GM19239 (cell line): ENCODE results near the gene PEPD.

ENCODE experiments used
- DNase-seq: peaks from one replicate; pipeline ENCODE4 v3.0.0; 2011; ENCODE audit warnings: low spot score; ENCODE audit not compliant: insufficient read length
- FAIRE-seq: peaks from 2 replicates; lab custom pipeline; 2011; peaks lifted over from hg19 to GRCh38; lab: Jason Lieb, UNC

PEPD gene

DNA sequence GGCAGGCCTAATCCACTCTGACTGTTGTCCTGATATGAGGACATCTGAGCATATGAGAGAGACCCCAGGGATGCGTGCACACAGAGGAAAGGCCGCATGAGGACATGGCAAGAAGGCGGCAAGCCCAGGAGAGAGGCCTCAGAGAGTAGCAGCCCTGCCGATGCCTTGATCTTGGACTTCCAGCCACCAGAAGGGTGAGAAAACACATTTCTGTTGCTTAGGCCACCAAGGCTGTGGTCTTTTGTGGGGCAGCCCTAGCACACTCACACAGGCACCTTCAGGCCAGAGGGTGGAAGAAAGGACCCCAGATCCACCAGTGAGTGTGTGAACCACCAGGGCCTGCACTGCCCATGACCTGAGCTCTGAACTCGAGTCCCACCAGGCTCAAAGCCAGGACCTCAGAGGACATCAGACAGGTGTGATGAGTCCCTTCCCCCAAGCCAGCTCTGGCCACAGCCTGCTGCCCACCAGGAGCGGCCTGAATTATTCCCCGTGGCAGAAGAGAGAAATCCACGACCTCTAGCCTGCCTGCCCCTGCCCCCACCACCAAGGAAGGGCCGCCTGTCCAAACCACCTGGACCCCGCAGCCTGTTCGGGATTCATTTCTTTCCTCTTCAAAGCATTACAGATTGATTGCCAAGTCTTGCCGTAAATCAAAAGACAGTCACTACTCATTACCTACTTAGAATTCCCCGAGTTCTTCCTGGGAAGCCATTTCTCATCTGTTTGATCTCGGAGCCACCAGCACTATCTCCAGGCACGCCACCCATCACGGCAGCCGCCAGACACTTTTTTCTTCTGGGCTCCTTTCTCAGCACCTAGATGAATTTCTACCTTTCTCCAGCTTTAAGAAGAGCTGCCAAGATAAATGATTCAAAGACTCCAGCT, 75.9 kb downstream of the PEPD start:
- DNase-seq, result no peak
- FAIRE-seq, result no peak

DNA sequence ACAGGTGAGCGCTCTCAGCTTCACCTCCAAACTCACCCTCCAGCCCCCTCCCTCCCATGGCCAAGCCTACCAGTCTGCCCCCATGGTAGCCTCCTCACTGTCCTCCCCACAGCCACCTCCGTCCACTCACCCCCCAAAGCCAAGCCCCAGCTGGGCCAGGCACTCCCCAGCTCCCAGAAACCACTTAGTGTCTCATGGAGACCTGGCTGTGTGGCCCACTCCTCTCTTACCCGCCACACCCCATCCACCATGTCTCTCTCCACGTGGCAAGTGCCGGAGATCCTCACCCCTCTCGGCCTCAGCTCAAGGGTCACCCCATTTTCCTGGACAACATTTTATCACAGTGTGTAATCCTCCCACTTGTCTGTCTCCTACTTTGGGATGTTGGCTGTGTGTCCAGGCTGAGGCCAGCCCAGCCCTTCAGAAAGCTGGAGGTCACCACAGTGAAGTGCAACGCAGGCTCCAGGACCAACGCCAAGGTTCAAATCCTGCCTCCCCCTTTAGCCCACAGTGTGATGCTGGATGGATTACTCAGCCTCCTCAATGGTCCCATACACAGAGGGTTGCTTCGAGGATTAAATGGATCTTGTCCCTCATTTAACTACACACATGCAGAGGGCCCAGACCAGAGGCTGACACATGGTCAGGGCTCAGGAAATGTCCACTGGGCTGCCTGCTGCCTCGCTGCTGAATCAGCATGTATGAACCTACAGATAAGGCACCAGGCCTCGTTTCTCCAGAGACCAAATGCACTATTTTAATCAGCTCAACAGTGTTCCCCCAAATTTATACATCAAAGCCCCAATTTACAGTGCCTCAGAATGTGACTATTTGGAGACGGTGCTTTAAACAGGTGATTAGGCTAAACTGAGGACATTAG, 76.8 kb downstream of the PEPD start:
- no peak for FAIRE-seq

DNA sequence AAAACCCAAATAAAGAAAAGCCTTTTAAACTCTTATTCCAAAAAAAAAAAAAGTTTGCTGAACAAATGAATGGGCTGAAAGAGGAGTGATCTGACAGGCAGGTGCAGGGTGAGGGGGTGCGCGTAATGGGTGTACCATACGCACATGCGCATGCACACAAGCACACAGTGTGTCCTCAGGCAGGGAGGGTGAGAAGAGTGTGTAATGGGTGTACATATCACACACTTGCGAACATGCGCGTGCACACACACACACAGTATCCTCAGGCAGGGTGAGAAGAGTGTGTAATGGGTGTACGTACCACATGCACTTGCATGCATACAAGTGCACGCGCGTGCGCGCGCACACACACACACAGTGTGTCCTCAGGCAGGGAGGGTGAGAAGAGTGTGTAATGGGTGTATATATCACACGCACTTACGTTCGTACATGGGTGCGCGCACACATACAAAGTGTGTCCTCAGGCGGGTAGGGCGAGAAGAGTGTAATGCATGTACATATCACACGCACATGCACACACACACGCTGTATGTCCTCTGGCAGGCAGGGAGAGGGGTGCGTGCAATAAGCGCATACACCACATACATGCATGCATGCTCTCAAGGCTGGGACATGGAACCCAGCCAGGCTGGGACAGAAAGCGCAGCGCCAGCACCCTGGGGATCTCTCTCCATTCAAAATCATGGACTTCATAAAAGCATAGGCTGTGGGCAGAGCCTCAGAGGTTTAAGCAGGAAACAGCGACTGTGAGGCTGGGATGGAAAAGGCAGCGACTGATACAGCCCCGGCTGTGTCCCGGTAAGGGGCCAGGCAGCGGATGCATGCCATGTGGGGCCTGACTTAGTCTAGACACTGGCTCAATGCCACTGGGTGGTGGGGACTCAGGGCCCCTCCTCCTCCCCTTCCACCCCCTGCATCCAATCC, 77.7 kb downstream of the PEPD start:
- FAIRE-seq (no peak), DNase-seq (no peak)

More for the DNA sequence above, 76.8 kb downstream of the PEPD start:
- no peak for DNase-seq

DNA sequence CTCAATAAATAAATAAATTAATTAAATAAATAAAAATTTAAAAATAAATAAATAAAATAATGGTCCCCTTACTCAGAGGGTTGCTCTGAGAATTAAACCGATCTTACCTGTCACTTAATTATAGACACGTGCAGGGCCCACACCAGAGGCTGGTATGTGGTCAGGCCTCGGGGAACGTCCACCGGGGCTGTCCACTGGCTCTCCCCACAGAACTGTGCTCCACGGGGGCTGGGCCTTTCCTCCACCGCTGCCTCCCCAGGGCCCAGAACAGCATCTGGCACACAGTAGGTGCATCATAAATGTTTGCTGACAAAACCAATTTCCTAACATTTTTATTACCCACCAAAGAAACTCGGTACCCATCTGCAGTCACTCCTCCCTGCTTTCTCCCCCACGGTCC, 78.9 kb downstream of the PEPD start:
- no peak for DNase-seq
- FAIRE-seq, result no peak

DNA sequence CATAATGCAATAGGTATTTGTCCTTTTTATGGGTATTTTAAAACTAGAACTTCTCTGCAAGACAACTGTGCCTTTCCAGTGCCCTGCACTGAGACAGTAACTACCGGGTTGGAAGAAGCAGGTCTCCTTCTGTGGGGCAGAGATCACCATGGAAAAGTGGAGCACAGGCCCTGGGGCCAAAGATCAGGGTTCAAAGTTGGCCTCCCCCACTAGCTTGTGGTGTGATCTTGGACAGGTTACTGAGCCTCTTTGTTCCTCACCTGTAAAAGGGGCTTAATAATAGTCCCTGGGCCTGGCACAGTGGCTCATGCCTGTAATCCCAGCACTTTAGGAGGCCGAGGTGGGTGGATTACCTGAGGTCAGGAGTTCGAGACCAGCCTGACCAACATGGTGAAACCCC, 79.8 kb downstream of the PEPD start:
- DNase-seq, result no peak
- FAIRE-seq, result no peak

DNA sequence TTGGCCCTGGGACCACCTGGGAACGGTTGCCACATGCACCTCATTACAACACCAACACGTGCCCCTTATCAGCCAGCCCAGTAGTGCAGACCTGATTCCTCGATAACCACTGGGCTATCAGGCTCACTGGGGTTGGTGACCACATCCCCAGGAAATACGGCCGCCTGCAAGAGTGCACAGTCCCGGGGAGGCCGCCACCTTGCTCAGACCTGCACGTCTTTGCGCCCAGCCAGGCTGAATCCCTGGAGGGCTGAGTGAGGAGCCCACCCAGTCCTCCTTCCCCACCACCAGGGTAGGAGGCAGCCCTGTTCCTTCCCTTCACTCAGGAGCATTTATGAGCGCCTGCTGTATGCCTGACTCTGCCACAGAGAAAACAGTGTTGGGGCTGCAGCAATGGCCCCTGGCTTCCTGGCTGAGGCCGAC, 80.3 kb downstream of the PEPD start:
- FAIRE-seq, result no peak
- DNase-seq, result no peak

DNA sequence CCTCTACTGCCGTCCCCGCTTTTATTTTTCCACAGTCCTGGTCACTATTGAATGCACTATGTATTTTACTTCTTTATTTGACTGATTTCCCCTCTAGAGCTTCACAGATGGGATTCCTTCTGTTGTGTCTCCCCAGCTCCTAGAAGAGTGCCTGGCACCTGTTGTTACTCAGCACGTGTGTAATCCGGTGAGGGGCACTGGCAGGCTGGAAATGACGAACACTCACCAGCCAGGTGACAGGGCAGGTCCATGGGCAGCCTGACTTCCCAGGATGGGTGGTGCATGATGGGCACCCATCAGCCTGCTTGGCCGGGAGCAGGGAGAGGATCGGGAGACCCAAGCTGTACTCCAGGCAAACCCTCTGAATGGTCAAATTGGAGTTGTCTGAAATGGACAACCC, 80.9 kb downstream of the PEPD start:
- no peak for DNase-seq
- no peak for FAIRE-seq

DNA sequence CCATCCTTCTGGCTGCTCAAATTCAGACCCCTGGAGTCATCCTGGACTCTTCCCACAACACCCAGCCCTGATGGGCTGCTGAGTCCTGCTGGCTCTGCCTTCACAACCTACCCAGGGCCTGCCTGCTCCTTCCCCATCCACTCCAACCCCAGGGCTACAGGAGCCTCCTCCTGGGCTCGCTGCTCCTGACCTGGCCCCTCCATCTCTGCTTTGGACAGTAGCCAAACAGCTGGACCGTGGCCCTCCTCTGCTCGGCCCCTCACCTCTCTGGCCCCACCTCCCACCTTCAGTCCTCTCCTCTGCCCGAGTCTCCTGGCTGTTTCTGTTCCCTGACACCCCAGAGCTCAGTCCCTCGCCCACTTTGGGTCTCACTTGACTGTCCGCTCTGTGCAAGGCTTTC, 81.3 kb downstream of the PEPD start:
- DNase-seq (no peak), FAIRE-seq (no peak)

DNA sequence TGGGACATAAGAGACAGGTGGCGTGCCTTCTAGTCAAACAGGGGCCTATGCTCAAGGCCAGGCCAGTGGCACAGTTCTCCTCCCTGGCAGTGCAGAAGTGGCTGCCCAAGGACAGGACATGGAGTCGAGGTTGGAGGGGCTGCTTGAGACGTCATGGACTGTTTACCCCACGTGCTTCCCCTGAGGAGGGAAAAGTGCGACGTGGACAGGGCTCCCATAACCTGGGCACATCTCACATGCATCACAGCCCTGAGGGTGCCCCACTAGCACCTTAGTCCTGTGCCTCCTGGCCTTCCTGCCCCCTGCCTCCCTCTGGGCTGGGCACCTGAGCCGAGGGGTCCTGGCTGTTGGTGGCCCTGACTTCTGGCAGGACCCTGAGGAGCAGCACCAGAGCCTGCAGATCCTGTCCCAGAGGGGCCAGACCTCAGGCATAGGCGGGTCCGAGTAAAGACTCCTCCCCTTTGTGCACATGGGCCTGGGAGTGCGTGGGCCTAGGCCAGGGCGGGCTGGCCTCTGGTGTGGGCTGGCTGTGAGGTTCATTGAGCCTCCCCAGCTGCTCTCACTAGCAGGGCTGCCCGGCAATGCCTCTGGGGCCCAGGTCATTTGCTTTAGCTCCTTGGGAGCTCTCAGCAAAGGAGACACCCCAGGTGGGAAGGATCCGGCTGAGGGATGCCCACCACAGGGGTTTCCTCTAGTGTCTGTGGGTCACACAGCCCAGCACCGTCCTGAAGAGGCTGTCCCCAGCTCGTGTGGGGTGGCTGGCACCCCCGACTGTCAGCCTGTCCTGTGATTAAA, 82.4 kb downstream of the PEPD start:
- FAIRE-seq (no peak), DNase-seq (no peak)

DNA sequence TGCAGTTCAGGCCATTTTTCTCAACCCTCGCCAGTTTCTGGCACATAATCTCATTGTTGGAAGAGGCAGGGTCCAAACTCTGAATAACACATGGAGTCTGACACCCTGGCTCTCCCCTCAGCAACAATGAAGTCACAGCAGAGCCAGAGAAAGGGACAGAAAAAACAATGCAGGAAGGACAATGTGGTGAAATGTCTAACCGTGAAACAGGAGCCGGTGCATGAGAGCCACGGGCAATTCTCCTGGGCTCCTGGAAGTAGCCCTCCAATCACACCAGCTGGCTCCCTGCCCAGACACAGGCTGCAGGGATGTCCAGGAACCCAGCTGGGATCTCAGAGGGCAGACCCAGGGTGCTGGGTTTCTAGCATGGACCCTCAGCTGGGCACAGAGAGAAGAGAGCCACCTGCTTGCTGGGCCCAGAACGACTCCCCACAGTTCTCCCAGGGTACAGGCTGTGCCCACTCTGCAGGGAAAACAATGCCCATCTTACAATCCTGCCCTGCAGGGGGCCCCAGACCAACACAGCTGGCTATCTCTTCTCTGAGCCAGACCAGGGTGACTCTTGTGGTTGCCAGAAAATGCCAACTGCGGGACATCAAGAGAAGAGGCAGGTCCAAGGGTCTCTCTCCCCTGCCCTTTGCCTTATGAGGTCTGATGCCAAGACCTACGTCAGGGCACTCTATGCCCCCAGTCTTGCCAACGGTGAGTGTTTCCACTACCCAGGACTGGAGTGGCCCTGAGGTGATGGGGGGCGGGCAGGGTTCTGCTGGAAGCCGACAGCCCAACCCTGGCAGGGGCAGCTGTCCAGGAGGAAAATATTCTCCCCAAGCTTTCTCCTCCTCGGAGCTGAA, 83.5 kb downstream of the PEPD start:
- FAIRE-seq (no peak), DNase-seq (no peak)

DNA sequence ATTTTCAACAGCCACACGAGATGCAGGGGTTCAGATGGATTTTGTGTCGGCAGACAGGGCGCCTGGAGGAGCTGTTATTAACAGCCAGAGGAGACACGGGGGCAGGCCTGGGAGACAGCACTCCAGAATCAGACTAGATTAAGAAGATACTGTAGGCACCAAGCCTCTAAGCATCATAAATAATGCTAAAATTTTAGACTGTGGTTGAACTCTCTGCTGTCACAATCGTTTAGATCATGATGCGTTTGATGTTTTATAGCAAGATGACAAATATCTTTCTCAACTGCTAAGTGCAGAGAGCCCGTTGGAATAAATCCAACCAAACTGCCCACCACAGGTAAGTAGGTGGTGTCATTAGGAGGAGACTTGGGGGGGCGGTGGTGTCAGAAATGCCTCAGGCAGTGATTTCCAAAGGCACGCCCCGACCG, 84.2 kb downstream of the PEPD start:
- DNase-seq, result no peak
- no peak for FAIRE-seq

DNA sequence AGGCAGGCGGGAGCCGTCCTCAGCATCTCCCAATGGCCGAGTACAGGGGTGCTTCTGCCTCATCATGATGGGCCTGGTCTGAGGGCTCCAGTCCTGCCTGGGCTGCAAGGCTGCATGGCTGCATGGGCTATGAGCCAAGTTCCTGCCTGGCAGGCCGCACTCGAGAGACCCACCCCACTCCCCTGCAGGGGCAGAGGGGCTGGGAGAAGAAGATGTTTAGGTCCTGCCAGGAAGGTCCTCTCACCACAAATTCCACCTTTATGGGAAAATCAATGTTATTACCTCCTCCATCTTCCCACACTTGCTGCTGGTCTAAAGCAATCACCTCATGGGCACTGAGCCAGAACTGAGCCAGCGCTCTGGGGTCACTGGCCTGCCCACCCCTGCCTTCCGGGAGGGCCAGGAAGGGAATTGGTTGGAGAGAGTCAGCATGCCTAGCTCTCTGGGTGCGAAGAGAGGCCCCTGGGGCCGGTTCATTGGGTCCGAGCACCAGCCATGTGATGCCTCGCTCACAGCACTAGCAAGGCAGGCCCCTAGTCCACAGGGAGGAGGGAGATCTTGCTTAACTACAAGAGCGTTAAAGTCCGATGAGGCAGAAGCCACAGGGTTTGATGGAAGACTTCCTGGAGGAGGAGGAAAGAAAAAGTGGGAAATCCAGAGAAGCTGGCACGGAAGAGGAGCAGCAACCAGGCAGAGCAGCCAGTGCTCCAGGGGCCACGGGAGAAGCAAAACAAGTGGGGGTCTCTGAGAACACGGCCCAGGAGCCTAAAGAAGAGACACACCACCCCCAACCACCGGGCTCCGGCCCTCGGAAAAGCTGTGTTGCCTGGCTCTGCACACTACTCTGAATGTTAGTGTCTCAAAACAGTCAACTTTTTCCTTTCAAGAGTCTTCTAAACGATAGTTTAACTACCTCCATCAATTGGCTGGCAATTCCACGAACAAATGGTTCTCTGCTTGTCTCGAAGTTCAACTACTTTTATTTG, 84.9 kb downstream of the PEPD start:
- FAIRE-seq (no peak), DNase-seq (no peak)

DNA sequence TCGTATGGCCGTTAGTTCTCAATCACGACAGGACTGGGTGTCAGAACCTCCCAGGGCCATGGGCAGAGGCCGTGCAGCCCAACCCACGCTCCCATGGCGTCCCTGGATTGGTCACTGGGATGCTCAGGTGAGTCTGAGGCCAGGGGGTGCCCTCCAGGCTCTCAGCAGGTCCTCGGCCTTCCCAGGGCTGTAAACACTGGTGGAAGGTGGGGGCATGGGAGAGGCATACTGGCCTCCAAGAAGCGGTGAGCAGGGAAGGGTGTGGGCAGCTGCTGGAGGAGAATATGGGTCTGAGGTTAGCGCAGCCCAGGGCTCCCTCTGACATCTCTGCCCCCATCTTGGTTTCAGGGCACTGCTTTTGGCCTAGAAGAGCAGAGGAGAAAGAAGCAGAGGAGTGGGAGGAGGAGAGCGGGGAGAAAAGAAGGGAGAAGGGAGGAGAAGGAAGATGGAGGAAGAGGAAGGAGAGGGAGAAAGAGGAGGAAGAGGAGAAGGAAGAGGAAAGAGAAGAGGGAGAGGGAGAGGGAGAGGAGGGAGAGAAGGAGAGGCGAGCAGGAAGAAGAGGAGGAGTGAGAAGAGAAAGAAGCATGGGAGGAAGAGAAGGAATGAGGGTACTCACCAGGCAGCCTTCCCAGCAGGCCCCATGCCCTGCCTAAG, 85.8 kb downstream of the PEPD start:
- DNase-seq (no peak), FAIRE-seq (no peak)

DNA sequence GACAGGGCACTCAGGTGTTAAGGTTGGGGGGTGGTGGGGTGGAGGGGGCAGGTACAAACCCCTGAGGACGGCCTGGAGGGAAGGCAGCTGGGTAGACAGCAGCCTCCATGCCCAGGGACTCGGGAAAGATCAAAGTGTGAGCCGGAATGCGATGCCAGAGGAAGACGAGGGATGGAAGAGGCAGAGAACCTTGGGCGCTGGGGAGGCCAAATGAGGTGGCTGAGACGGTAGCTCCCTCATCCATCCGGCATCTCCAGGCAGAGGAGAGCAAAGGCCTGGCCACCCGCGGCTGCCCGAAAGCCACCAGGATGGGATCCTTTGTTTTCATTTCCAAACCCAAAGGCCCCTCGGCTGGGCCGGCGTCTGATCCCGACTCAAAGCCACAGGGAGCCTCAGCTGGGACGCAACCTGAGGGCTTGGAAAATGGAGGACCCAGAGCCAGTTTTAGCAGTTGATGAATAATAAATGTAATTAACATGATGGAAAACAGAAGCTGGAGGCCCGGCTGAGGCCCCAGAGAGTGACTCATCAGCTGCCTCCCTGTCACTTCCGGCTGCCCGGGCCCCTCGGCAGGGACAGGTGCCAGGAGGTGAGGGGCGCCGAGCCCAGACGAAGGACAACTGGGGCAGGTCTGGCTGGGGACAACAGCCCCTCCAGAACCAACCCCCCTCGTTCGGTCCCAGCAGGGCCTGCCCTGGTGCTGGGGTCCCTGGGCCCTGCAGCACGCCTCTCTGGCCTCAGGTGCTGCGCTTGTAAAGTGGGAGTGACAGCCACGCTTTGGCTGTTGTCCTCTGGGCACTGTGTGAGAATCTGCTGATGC, 86.5 kb downstream of the PEPD start:
- no peak for DNase-seq
- FAIRE-seq, result no peak

DNA sequence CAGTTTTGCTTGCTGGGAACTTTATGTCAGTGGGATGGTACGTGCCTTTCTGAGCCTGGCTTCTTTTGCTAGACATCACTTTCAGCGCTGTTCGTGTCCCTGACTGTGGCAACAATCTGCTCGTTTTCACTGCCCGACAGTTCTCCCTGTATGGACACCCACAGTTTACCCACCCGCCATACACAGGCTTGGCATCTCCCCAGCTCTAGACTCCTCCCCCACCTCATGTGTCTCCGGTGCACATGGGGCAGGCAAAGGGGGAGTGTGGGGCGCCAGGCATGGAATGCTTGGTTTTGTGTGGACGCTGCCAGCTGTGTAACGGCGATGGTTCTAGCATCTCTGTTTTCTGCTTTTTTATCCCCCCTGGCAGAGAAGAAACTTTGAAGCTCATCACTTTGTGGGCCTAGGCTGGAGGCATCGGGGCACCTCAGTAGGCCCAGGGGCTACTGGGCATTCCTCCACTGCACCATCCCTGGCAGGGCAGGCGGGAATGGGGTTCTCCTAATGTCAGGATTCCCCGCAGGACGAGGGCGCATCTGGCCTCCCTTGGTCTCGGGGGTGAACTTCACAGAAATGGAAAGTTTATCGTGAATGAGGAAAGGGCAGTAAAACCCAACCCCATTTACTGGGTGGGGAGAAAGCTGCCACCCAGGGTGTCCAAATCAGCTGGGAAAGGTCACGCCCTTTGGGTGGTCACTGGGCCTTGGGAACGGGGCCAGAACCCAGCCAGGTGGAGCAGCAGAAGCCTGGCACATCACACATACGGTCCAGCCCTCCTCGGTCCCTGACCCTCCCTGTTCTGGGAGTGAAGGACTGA, 87.3 kb downstream of the PEPD start:
- no peak for DNase-seq
- no peak for FAIRE-seq
